TTC549 (cell line): ENCODE data around the gene CLEC14A.

Experiments
- FAIRE-seq: peaks from 2 replicates; lab custom pipeline; 2012; peaks lifted over from hg19 to GRCh38; lab: Jason Lieb, UNC

Gene CLEC14A

DNA sequence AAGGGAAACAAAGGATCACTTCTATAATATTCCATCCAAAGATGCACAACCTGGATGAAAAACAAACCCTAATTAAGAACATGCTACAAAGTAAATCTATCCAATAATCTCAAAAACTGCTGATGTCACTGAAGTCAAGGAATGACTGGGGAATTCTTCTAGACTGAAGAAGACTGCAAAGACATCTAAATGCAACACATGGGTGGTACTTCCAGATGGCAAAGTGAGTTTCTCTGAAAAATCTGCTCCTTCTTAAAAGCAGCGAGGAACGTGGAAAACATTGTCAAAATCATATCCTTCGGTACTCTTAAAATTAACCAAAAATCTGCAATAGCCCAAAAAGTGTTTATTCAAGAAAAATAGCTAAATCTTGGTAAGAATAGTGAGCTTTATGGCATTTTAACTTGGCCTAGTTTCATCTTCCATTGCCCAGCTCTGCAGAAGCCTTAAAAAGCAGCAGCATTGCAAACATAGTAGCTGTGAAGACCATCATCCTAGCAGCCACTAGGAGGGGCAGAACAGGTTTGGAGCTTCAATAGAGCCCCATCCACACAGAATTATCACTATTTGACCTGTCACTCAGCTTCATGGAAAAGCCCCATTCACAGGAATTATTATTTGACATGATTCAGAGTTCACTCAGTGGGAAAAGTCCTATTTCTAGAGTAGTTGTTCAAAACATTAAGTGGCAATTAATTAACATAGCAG is 7.4 kb downstream of the CLEC14A start:
- no peak for FAIRE-seq

DNA sequence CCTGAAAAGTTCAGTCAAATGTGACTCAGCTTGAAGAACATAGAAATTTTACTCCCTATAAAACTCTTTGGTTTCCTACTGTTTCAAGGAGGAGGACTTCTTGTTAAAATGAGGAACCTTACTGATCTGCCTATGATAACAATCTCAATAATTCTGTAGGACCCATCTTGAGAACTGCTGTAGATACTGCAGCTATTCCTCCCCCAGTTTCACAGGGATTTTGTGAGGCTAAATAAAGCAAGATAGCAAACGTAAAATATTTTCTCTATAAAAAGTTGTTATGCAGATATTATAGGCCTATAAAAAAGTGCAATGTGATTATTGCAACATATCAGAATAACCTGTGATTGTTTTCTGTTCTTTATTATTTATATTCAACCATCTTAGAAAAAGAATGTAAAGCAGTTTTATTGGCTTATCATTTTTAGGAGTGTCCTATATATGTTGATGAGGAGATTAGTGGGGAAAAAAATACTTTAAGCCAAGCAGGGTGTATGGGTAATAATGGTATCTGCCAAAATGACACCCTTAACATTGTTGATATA is 12.1 kb downstream of the CLEC14A start:
- FAIRE-seq: no peak

DNA sequence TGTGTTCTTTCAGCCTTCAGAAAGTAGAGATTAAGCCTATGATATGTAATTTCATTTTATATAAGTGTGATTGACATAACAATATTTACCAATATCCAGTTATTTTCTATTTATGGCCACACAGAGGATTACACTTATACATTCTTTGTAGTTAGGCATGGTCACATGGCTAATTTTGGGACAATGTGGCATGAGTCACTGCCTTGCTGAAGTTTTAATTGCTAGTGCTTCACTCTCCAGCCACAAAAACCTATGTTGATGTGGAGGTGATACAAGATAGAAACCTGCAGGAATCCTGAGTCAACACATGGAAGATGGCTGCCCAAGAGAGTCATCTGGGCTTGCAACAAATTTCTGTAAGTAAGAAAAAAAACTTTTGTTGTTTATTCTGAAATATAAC is 17.0 kb downstream of the CLEC14A start:
- FAIRE-seq: no peak

DNA sequence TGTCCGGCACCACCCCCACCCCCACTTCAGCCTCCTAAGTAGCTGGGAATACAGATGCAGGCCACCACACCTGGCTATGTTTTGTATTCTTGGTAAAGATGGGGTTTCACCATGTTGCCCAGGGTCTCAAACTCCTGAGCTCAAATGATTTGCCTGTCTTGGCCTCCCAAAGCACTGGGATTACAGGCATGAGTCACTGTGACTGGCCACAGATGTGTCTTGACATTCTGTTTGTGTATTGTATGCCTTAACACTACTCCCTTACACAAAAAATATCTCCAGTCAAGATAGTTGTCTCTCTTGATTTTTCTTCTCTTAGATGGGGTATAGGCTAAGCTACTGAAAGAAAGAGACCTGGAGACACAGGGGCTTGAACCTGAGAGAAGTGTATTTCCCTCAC is 17.6 kb downstream of the CLEC14A start:
- FAIRE-seq: no peak

DNA sequence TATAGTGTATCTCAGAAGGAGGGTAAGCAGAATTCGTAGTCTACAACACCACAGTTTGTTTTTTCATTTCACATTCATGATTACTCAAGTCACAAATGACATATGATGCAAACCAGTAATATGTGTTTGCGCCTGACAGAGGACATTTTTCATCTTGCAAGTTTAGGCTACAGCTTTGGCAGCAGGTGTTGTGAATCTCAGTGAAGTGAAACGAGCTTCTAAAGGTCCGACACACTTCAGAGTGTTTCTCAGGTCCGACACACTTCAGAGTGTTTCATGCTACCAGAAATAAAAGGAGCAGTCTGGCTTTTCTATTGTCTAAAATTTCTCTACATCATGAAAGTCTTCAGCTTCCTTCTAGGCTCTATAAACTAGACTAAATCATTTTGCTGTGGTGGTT is 22.7 kb downstream of the CLEC14A start:
- FAIRE-seq: no peak

DNA sequence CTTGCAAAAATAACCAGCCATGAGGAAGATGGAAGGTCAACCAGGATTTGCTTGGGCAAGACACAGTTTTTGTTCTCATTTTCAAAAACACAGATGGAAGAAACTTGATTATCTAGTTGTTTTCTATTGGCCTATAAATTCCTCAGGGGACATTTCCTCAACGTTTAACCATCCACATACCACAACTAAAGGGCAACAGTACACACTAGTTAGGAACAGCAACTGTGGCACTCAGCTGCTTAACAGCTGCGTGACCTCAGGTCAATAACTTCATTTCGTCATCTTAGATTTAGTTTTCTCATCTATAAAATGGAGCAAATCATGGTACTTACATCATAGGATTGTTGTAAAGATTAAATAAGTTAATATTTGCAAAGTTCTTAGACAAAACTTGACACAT is 29.5 kb downstream of the CLEC14A start:
- no peak for FAIRE-seq

DNA sequence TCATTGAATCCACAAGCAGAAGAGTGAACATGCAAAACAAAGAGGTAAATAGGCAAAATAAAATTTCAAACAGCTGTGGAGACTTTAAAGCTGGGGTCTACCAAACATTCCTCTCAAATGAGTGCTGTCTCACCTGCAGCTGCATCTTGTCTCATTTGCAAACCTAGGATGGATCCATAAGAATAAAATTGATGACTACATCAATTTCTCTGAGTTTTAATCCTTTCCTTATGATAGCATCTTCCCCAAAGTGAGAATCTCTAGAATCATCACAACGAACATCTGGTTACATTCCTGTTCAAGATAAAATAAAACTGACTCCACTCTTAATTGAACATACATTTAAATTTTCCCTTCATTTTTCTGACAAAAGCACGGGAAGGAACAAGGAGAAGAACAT is 29.9 kb downstream of the CLEC14A start:
- no peak for FAIRE-seq

DNA sequence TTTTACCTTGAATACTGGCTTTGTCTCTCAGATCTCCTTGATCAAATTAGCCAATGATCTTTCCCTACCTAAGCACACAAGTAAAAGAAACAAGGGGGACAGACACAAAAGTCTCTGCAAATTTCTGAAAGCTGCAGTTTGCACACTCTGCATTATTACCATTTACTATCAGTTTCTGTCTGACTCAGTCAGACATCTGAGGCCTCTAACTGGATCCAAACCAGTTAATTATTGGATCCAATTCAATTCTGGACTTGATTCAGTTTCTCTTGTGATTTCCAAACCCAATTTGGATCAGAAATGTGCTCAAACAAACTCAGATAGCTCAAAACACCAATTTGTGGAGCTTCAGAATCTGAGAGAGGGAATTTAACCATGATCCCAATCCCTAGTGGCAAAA is 31.6 kb downstream of the CLEC14A start:
- no peak for FAIRE-seq

DNA sequence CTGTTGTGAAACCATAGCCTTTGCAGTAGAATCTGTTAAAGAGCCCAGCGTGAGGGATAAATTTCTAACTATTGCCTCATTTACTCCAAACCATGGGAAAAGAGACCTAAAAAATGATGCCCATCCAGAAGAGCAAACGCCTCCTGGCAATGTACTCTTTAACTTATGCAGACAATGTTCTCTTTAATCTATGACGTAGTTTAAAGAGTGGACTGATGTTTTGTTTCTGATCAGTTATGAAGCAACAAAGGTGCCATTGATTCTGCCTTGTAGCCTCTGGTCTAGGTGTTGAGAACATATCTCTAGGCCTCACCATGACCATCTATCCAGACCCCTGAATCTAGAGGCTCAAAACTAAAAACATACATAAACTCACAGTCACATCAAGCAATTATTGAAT is 34.8 kb downstream of the CLEC14A start:
- FAIRE-seq: no peak

DNA sequence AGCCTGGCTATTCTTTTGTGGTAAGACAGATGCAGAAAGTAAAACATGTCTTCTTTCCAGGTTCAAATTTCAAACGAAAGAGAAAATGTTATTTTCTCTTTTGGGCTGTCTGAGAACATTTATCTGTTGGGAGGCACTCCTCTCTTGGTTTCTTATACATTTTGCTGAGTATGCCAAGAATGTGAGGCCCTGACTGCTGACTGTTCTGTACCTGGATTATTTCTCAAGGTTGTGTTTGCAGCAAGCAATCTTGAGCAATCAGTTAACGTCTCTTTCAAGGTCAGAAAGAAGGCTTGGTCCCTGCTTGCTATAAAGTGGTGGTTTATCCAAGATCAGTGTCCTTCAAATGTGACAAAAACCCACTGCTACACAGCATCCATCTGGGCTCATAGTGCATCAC is 38.3 kb downstream of the CLEC14A start:
- no peak for FAIRE-seq

DNA sequence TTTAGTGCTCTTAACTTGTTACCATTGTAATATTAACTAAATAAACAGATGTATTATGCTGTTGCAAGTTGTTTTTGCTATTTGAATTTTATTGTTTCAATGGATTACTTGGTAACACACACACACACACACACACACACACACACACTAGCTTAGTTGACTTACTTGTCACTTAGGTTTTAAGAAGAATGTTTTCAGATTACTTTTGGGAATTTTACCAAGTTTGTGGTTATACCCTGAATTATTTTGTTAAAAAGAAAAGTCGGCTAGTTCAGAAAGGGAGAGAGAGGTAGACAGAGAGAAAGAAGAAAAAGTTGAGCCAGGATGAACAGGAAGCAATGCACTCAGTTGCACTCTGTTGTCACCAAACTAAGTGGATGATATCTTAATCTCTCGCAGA is 42.9 kb downstream of the CLEC14A start:
- FAIRE-seq: no peak

DNA sequence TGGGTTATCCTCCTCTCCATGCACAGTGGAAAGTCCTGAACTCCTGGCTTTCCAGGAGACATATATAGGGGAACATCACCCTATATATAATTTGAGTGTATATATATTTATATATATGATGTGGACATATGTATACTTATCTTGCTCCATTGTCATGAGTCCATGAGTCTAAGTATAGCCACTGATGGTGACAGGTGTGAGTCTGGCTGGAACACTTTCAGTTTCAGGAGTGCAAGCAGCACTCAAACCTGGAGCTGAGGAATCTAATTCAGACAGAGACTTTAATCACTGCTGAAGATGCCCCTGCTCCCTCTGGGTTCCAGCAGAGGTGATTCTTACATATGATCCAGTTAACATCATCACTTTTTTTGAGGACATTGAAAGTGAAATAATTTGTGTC is 43.8 kb downstream of the CLEC14A start:
- no peak for FAIRE-seq

DNA sequence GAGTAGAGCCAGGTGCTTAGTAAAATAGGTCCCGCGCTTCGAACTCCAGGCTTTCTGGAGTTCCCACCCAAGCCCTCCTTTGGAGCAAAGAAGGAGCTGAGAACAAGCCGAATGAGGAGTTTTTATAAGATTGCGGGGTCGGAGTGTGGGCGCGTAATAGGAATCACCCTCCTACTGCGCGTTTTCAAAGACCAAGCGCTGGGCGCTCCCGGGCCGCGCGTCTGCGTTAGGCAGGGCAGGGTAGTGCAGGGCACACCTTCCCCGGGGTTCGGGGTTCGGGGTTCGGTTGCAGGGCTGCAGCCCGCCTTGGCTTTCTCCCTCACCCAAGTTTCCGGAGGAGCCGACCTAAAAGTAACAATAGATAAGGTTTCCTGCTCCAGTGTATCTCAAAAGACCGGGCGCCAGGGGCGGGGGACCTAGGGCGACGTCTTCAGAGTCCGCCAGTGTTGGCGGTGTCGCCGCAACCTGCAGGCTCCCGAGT is 44.6 kb downstream of the CLEC14A start:
- FAIRE-seq: no peak

DNA sequence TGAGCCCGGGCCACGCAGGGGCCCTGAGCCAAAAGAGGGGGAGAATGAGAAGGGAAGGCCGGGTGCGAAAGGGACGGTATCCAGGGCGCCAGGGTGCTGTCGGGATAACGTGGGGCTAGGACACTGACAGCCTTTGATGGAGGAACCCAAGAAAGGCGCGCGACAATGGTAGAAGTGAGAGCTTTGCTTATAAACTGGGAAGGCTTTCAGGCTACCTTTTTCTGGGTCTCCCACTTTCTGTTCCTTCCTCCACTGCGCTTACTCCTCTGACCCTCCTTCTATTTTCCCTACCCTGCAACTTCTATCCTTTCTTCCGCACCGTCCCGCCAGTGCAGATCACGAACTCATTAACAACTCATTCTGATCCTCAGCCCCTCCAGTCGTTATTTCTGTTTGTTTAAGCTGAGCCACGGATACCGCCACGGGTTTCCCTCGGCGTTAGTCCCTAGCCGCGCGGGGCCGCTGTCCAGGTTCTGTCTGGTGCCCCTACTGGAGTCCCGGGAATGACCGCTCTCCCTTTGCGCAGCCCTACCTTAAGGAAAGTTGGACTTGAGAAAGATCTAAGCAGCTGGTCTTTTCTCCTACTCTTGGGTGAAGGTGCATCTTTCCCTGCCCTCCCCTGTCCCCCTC is 45.2 kb downstream of the CLEC14A start:
- FAIRE-seq: no peak

DNA sequence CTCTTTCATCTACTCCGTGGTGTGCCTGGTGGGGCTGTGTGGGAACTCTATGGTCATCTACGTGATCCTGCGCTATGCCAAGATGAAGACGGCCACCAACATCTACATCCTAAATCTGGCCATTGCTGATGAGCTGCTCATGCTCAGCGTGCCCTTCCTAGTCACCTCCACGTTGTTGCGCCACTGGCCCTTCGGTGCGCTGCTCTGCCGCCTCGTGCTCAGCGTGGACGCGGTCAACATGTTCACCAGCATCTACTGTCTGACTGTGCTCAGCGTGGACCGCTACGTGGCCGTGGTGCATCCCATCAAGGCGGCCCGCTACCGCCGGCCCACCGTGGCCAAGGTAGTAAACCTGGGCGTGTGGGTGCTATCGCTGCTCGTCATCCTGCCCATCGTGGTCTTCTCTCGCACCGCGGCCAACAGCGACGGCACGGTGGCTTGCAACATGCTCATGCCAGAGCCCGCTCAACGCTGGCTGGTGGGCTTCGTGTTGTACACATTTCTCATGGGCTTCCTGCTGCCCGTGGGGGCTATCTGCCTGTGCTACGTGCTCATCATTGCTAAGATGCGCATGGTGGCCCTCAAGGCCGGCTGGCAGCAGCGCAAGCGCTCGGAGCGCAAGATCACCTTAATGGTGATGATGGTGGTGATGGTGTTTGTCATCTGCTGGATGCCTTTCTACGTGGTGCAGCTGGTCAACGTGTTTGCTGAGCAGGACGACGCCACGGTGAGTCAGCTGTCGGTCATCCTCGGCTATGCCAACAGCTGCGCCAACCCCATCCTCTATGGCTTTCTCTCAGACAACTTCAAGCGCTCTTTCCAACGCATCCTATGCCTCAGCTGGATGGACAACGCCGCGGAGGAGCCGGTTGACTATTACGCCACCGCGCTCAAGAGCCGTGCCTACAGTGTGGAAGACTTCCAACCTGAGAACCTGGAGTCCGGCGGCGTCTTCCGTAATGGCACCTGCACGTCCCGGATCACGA is 46.0 kb downstream of the CLEC14A start:
- no peak for FAIRE-seq

DNA sequence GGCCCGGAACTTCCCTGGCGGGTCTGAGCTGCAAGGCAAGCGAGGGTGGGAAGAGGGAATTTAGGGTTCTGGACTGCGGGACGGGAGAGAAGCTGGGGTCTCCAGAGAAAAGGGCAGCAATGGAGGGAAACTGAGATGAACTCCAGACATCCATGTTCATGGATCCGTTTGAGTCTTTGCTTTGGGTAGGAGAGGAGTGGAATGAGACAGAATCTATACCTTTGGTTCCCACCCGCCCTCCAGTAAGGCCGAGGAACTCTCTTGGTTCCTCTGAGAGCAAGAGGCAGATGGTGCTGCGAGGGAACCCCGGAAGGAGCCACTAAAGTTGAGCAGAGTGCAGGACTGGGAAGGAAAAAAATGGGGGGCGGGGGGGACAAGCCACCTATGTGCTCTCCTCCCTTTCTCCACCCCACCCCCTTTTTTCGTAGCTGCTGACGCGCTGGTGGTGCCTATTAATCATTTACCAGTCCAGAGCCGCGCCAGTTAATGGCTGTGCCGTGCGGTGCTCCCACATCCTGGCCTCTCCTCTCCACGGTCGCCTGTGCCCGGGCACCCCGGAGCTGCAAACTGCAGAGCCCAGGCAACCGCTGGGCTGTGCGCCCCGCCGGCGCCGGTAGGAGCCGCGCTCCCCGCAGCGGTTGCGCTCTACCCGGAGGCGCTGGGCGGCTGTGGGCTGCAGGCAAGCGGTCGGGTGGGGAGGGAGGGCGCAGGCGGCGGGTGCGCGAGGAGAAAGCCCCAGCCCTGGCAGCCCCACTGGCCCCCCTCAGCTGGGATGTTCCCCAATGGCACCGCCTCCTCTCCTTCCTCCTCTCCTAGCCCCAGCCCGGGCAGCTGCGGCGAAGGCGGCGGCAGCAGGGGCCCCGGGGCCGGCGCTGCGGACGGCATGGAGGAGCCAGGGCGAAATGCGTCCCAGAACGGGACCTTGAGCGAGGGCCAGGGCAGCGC is 47.0 kb downstream of the CLEC14A start:
- FAIRE-seq: no peak

DNA sequence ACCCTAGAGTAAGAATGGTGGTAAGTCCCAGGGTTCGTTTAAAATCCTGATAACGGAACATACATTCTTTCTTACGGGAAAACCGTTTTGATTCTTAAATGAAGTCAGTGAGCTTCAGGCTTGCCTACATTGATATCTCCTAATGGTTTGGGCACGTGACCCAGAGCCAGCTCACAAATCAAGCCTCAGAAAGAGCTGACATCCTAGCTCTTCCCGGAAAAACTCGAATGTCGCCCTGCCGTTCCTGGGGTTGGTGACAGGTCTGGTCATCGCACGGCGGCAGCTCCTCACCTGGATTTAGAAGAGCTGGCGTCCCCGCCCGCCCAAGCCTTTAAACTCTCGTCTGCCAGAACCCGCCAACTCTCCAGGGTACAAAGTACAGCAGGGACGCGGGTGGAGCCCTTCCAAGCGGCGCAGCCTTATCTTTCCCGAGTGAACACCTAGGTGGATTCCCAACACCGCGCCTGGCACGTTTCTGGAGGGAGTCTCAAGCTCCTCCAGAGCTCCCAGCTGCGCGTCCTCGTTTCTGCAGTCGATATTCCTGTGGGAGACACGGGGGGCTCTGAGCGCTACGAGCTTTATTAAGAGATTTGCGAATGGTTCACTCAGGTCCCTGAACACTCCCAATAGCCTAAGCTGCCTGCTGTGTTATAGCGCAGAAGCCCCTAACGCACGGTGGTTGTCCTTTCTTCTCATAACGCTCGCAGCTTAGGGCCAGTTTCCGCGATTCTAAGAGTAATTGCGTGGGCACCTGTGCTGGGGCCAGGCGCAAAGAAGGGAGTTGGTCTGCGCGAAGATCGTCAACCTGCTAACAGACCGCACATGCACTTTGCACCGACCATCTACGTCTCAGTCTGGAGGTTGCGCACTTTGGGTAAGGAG is 47.9 kb downstream of the CLEC14A start, which contains the start of gene SSTR1:
Gene SSTR1, plus strand, starts transcription at position 169 of the 882 bp plus-strand sequence. CDS start 1,486 bp downstream, outside the sequence.
- no peak for FAIRE-seq

DNA sequence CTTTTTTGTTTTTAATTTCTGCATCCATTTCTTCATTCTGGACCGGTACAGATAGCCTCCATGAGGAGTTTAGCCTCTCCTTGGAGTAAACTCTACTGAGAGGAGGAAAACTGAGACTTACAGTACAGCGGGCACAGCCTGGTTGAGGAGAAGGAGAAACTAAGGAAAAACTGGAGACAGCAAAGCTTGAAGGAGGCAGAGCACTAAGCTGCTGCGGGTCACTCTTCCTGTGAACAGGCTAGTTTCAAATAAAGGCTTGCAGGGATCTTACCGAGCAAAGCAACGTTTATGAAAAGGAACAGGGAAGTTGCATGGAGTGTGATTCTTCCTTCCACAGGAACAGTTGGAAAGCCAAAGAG is 48.5 kb downstream of the CLEC14A start:
- no peak for FAIRE-seq

DNA sequence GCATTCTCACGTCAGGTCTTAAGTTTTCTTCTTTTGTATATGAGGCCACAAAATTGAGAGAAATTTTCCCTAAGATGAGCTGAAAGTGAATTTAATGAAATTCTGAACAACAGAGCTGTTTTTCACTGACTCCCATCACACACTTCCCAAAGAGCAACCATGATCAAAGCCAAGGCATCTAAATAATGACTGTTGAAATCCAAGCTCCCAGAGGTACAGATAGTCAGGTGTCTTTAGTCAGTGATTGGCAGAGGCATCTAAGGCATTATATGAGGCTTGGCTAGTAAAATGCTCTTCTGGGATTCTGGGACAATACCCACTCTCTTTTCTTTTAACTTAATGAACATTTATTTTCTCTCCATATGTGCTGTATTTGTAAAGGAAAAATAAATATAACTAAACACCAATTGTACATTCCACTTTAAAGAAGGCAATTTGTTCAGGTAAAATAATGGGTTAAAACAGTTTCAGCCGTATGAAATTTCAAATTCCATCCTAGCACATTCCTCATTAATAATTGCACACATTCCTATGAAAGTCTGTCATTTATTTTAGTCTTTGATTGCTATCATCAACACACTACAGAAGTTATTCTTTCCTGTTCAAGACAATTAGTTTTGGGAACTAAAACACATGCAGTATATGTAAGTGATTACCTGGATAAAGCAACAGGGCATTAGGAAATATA is 49.1 kb downstream of the CLEC14A start:
- FAIRE-seq: no peak
